Ramos (cell line): ENCODE measurements around the gene LSG1.

Experiments used
- in situ Hi-C: fragments of 300-500 bp; cut with MboI; formaldehyde crosslinking; loops from one replicate; pipeline ENCODE4 v1.14.3; 2022; ENCODE audit warnings: low sequenced_read_pairs; ENCODE audit not compliant: unreplicated experiment

LSG1 gene

GRCh38 chr3:194688200-194688740, 16.3 kb upstream of the LSG1 start:
- in situ Hi-C loops = loop anchor here (5.0 kb wide), 2 partner anchors 429 to 579 kb away; no protein-coding TSS in a partner anchor

DNA sequence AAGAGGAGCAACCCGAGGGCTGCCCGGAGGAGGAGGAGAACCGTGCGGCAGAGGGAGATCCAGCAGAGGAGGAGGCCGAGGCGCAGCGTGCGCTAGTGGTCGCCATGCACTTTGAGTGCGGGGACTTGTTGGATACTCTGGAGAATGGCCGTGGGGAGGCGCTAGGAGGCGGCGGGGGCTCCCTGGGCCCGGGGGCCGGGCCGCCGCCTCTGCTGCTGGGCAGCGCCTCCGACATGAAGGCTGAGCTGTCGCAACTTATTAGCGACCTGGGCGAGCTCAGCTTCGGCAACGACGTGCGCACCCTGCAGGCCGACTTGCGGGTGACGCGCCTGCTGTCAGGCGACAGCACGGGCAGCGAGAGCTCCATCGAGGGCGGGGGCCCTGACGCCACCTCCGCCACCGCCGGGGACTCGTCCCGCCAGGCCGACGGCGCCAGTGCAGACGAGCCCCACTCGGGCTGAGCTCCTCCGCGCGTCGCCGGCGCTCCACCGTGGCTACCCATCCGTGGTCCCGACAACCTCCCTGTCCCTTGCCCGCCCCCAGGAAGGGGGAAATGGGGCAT, 15.7 kb upstream of the LSG1 start:
- in situ Hi-C loops = loop anchor here (5.0 kb wide), 2 partner anchors 430 to 580 kb away; no protein-coding TSS in a partner anchor

DNA sequence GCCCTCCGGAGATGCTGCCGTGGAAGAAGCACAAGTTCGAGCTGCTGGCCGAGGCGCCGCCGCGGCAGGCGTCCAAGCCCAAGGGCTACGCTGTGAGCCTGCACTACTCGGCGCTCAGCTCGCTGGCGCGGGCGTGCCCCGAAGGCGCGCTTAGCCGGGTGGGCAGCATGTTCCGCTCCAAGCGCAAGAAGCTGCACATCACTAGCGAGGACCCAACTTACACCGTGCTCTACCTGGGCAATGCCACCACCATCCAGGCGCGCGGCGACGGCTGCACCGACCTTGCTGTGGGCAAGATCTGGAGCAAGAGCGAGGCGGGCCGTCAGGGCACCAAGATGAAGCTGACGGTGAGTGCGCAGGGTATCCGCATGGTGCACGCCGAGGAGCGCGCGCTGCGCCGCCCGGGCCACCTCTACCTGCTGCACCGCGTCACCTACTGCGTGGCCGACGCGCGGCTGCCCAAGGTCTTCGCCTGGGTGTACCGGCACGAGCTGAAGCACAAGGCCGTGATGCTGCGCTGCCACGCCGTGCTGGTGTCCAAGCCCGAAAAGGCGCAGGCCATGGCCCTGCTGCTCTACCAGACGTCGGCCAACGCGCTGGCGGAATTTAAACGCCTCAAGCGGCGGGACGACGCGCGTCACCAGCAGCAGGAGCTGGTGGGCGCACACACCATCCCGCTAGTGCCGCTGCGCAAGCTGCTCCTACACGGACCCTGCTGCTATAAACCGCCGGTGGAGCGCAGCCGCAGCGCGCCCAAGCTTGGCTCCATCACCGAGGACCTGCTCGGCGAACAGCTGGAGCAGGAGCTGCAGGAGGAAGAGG, 15.0 kb upstream of the LSG1 start:
- in situ Hi-C loops = loop anchor here (5.0 kb wide), 2 partner anchors 430 to 580 kb away; no protein-coding TSS in a partner anchor

GRCh38 chr3:194686414-194686815, 14.4 kb upstream of the LSG1 start:
- in situ Hi-C loops = loop anchor here (5.0 kb wide), 2 partner anchors 431 to 581 kb away; no protein-coding TSS in a partner anchor

DNA sequence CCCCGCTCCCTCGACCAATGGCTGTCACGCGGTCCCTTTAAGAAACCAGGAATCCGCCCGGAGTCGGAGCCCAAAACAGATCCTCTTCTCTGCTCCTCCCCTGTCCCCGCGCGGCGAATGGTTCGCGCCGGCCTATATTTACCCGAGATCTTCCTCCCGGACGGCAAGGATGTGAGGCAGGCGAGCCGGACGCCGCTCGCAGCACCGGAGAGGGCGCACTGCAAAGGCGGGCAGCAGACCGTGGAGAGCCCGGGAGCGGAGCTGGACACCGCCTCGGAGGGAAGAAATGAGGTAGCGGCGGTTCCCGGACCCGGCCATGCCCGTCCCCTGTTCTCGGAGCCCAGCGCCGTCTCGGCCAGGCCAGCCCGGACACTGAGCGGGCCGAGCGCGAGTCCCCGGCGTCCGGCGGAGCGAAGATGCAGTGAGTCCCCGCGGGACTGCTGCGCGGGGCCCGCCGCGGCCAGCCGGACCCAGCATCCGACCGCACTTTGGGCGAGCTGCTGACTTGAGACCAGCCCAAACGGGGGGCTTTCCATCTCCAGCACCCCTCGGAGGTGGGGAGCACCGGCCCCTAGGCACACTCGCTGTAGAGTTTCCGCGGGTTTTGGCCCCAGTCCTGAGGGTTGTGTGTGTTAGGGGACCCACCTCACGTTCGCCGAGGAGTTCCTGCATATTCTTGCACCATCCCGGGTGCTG, 13.9 kb upstream of the LSG1 start, which contains the start of gene FAM43A:
Gene FAM43A (plus strand): TSS at position 166 of the 696 bp plus-strand sequence. CDS start 944 bp downstream, outside the sequence.
- in situ Hi-C loops = loop anchor here (5.0 kb wide), 2 partner anchors 431 to 581 kb away; no protein-coding TSS in a partner anchor

DNA sequence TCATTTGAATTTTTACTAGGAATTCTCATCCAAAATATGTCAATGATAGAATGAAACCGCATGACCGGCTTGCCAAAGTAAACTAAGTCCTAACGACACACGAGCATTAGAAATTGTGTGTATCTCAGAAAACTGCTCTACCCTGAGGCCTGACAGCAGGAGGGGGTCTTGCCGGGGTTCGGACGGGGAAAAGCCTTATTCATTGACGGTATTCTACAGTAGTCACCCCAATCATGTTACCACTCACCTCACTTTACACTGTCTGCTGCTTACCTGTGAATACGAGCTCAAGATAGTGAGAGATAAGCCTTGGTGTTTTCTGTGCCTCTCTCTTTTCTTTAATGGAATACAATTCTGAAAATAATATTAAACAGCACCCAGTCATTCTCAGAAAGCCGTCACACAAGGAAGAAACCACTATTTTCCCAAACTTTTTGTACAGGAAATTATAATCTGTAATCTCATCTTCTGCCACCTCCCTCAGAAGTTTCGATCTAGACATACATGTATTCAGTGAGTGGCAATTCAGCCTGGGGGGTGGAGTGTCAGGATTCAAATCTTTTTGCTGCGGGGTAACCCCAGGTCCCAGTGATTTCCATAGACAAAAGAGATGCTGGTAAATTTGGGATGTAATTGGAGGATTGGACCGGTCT, 13.2 kb upstream of the LSG1 start:
- in situ Hi-C loops = loop anchor here (5.0 kb wide), 2 partner anchors 432 to 582 kb away; no protein-coding TSS in a partner anchor

- in situ Hi-C loops = no loop called here
These were observed 11.4 kb upstream of the LSG1 start for GRCh38 chr3:194683380-194683779.

DNA sequence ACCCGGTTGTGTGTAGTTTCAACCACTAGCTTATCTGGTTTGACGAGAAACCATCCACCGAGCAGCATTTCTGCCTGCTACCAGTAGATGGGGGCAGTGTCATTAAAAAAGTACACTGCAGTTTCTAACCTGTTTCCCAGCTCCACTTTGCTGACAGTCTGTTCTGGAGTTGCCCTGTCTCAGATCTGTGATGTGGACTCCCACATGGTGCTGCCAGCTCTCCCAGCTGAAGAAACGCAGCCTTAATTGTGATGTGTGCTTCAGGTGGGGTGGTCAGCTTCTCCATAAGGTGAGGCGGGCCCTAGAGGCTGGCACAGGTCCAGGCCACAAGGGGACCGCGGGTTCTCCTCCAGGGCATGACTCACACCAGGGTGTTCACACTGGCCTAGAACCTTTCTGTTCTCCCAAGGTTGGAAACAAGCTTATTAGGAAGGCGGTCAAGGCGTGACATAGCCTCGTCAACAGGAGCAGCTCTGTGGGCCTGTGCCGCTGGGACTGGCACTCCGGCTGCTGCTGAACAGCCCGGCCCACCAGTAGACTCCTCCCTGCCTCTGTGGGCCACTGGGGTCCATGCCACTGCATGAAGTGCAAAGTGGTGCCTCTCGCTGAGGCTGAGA, 10.8 kb upstream of the LSG1 start:
- in situ Hi-C loops = no loop called here

GRCh38 chr3:194682189-194682693, 10.2 kb upstream of the LSG1 start:
- in situ Hi-C loops = no loop called here

DNA sequence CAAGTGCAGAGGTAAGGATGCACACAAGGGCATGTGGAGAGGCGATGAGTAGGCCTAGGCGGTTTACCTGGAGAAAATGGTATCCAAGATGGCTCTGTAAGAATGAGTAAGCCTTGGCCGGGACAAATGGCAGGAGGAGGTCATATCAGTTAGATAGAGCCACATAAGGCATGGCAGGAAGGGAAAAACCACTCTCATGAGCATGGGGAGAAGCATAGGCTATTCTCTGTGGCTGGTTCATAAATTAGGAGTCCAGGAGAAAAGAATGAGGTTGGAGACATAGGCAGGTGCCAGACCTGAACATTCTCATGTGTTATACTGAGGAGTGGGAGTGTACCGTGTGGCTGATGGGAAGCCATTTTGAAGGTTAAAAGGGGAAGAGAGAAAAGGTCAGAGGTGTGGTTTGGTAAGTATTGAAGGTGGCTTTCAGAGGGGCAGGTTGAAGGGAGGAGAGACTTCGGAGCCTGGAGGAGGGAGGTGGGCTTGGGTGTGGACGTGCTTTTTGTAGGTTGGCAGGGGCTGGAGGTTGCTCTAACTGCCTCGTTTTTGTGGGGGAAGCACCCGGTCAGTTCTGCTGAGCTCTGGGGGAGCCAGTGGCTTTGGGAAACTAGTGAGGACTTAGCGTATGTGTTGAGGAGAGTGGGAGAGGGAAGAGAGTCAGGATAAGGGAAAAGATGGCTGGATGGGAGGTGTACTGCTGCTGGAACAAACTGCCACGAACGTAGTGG, 9.1 kb upstream of the LSG1 start:
- in situ Hi-C loops = no loop called here

DNA sequence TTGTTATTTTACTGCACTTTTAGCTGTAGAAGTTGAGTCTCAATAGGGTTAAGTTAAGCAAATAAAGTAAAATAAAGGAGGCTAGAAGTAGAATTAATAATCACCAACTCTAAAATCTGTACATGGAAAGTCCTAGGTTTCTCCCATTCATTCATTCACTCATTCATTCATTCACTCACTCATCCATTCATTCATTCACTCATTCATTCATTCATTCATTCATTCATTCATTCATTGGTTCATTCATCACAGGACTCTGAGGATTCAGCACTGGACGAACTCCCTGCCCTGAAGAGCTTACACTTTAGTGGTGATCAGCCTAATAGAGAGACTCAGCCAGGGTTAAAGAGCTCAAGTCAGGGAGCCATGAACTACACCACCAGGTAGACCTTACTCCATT, 4.5 kb upstream of the LSG1 start:
- in situ Hi-C loops = loop anchor here (10.0 kb wide), 1 partner anchor 848 kb away; no protein-coding TSS in a partner anchor

GRCh38 chr3:194675680-194676079, 3.7 kb upstream of the LSG1 start:
- in situ Hi-C loops = loop anchor here (10.0 kb wide), 1 partner anchor 849 kb away; no protein-coding TSS in a partner anchor

DNA sequence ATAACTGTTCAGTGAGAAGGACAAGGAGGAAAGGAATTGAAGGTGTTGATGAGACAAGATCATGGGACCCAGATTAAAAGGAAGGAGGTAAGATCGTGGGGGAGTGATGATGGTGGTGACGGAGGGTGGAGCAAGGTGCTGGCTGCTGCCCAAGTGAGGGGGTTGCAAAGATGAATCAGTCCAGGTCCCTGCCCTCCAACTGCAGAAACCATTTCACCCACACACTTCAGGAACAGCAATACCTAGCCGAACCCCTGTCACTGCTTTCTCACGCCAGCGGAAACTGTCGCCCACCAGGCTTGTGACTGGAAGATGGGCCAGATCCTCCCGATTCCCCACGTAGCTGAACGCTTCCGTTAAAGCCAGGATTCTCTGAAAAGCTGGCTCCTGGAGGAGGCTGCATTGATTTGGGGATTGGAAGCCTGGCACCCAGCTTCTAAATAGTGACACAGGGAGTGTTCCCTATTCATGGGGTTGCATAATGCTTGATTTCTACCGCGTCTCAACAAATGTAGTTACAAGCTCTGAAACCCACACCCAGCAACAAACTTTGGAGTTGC, 3.2 kb upstream of the LSG1 start:
- in situ Hi-C loops = loop anchor here (10.0 kb wide), 1 partner anchor 850 kb away; no protein-coding TSS in a partner anchor

- in situ Hi-C loops = loop anchor here (10.0 kb wide), 1 partner anchor 851 kb away; no protein-coding TSS in a partner anchor
These were observed 1.8 kb upstream of the LSG1 start for GRCh38 chr3:194673761-194674160.

DNA sequence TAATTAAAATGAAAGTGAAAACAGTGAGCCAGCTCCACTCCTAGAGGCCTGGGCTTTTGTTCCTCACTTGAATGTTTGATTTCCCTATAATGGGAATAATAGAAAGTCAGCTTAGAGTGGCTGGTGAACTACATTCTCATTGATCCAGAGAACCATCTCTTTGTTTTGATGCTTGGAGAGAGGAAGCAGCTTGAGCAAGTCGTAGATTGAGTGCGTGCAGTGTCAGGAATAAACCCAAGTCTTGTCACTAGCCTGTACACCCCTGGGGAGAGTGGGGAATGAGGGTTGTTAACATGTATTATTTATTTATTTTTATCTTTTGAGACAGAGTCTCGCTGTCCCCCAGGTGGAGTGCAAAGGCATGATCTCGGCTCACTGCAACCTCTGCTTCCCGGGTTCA, 885 bp upstream of the LSG1 start:
- in situ Hi-C loops = loop anchor here (10.0 kb wide), 1 partner anchor 852 kb away; no protein-coding TSS in a partner anchor

DNA sequence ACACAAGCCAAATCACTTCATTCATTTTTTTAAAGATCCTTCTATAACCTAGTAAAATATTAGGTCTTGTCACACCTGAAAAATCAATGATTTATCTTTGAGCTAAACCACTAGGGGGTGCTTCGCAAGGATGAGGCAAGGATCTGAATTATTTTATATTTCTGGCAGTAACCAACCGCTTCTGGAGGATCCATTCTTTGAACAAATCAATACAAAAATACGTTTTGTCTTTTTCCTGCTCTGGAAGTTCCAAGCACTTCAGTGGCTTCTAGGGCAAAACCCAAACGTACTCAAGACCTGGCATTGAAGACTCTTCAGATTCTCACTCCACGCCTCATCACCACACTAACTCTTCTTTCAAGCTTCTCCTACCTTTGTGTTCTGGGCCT, 486 bp downstream of the LSG1 start:
- in situ Hi-C loops = loop anchor here (10.0 kb wide), 1 partner anchor 853 kb away; no protein-coding TSS in a partner anchor

DNA sequence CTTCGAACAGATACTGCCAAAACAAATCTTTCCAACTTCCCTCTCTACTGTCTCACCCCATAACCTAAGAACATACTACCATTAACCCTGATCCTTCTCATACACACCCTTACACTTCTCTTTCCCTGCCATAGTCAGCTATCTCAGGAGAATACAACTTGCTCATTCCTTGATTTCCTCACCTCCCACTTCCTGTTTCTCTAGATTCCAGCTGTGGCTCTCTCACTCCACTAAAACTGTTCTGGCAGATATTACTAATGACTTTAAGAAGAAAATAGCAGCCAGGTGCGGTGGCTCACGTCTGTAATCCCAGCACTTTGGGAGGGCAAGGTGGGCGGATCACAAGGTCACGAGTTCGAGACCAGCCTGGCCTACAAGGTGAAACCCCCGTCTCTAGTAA, 4.6 kb downstream of the LSG1 start:
- in situ Hi-C loops = no loop called here

DNA sequence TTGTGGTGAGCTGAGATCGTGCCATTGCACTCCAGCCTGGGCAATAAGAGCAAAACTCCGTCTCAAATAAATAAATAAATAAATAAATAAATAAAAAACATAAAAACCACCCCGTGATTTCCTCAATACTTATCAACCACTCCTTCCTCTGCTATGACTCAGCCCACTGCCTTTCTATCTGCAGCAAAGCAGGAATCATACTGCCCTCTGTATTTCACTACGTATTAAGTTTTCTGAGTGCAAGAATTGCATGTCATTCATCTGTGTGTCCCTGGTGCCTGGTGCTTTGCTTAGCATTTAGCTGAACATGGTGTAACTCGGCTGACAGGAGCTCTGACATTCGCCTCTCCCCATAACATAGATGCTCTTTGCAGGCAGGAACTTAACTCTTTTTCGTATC, 7.1 kb downstream of the LSG1 start:
- in situ Hi-C loops = no loop called here
